Measurements from ENCODE around the gene HPCA. TPM values are rescaled to one million over a fixed set of nuclear protein-coding genes. Genes with fewer than 3 reads are reported as not detected.

HPCA gene
- total and polyA plus RNA-seq, 2 of the 4 experiments (the other 2 are of a cell fraction) = 0.22 TPM; not detected in 1

DNA sequence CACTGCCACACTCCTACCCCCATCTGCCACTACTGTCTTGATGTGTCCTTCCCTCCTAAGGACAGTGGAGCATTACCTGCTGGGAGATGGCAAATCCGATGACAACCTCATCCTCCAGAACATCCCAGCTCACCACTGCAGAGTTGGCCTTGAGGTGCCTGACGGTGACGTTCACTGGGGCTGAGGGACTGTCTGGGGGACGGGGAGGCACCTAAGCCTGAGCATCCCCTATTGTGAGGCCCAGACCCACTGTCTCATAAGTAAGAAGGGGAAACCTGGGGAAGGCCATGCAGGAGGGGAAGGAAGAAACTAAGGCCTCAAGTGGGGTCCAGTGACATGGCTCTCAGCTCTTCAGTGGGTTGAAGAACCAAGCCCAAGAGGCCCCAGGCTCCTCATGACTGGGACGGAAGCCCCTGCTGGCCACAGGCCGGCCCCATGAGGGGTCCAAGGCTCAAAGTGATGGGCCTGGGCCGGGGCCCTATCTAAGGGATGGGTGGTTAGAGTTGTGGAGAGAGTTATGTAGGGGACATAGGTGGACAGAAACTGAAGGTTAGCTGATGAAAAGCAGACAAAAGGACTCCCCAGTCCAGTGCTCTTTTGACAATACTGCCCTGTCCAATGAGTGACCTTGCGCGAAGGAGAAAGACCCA, 17.4 kb upstream of the HPCA start:
- Histone ChIP-seq H3K4me1 (ENCODE audit: control insufficient read depth, insufficient read depth, low read length) (peaks cover 4% of the 10 kb centered on the region; the same call in 1 of the 2 replicates), H2AK9ac (replicated peaks; ENCODE audit: low read depth, low read length, poor library complexity) (no peak overlapping the region), H2BK15ac (ENCODE audit: low read depth, low read length) (no peak overlapping the region), H3K9me1 (ENCODE audit: insufficient read depth, low read length) (no peaks in the 10 kb centered on the region), H2BK5ac (ENCODE audit: low read depth, low read length, poor library complexity, severe bottlenecking) (no peak overlapping the region), H3K36me3 (ENCODE audit: control insufficient read depth, insufficient read depth, low read length) (peaks cover 4% of the 10 kb centered on the region; the same call in 1 of the 2 replicates), H3K79me1 (ENCODE audit: low read depth in 1 of 2, low read length in 2 of 2) (no peaks in the 10 kb centered on the region), H2BK20ac (ENCODE audit: low read depth, low read length) (no peak overlapping the region), H3K9me3 (ENCODE audit: control insufficient read depth, insufficient read depth, low read length) (no peaks in the 10 kb centered on the region), H3K18ac (ENCODE audit: low read depth, low read length) (no peak overlapping the region), H4K5ac (ENCODE audit: low read depth, low read length) (no peak overlapping the region), H4K91ac (ENCODE audit: insufficient read depth, low read depth, low read length) (no peak overlapping the region), H2AFZ (replicated peaks; ENCODE audit: low read length, poor library complexity) (no peak overlapping the region), H3K56ac (ENCODE audit: extremely low read depth, insufficient read depth, low read length) (no peak overlapping the region), H2BK120ac (ENCODE audit: low read depth, low read length) (no peak overlapping the region), H3K4me3 (ENCODE audit: insufficient read depth, low read depth, low read length) (no peak overlapping the region), H3K14ac (replicated peaks; ENCODE audit: low read depth, low read length) (no peak overlapping the region), H3K4ac (ENCODE audit: low read depth, low read length) (no peak overlapping the region), H3K4me2 (ENCODE audit: low read depth, low read length) (no peak overlapping the region), H3K9ac (ENCODE audit: low read depth, low read length) (no peak overlapping the region), H3K23ac (ENCODE audit: low read depth, low read length) (no peak overlapping the region), H3K27me3 (ENCODE audit: control insufficient read depth, insufficient read depth, low read length) (peaks cover 15% of the 10 kb centered on the region), H2AK5ac (ENCODE audit: low read depth, low read length) (no peak overlapping the region), H4K8ac (ENCODE audit: low read depth in 2 of 2, low read length in 2 of 2) (no peak overlapping the region), H4K20me1 (ENCODE audit: insufficient read depth, low read length) (peaks cover 12% of the 10 kb centered on the region), H3K27ac (ENCODE audit: insufficient read depth, low read length) (no peak overlapping the region)
- intact Hi-C loops (cut with micrococcal nuclease) = no loop called here
- no TSS peak for BruUV-seq (replicated peaks)
- ChIA-PET CTCF (no interaction called here), POLR2A (ENCODE audit: unreplicated experiment) (no interaction called here)
- TF ChIP-seq MXI1 (IDR thresholded peaks at IDR 0.05; ENCODE audit: borderline replicate concordance, low read depth, low read length) (no peak), POLR2A (IDR thresholded peaks at IDR 0.05; ENCODE audit: low read depth, low read length) (no peak), MAZ (IDR thresholded peaks at IDR 0.05; ENCODE audit: borderline replicate concordance, low read depth, low read length) (no peak), RAD21 (IDR thresholded peaks at IDR 0.05; ENCODE audit: low read length) (no peak), RFX5 (IDR thresholded peaks at IDR 0.05; ENCODE audit: low read depth, low read length) (no peak), SMC3 (IDR thresholded peaks at IDR 0.05; ENCODE audit: low read depth, low read length) (no peak), CEBPB (IDR thresholded peaks at IDR 0.05; ENCODE audit: low read depth, low read length) (no peak)
- TF ChIP-seq, protein P1, sequence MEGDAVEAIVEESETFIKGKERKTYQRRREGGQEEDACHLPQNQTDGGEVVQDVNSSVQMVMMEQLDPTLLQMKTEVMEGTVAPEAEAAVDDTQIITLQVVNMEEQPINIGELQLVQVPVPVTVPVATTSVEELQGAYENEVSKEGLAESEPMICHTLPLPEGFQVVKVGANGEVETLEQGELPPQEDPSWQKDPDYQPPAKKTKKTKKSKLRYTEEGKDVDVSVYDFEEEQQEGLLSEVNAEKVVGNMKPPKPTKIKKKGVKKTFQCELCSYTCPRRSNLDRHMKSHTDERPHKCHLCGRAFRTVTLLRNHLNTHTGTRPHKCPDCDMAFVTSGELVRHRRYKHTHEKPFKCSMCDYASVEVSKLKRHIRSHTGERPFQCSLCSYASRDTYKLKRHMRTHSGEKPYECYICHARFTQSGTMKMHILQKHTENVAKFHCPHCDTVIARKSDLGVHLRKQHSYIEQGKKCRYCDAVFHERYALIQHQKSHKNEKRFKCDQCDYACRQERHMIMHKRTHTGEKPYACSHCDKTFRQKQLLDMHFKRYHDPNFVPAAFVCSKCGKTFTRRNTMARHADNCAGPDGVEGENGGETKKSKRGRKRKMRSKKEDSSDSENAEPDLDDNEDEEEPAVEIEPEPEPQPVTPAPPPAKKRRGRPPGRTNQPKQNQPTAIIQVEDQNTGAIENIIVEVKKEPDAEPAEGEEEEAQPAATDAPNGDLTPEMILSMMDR (conservative IDR thresholded peaks at IDR 0.05; ENCODE audit: low read depth, low read length) = no peak
- in situ Hi-C loops (cut with MboI; ENCODE audit: low sequenced_read_pairs) = no loop called here
- dilution Hi-C loops (cut with HindIII; ENCODE audit: low sequenced_read_pairs, unreplicated experiment) = no loop called here
- WGBS, 2 experiments (ENCODE audit: extremely low coverage in 2 of 2, insufficient read length in 1 of 2) = 100% methylated on average over 2 of the region's 9 CpGs; no CpG with 5 or more reads in 1 of the 2 experiments
- ATAC-seq (ENCODE audit: low read depth) = no peak
- DNase-seq = no peak

Measured in IMR-90 (cell line).